ENCODE measurements around the gene MSL3. TPM values are rescaled to one million over a fixed set of nuclear protein-coding genes. Genes with fewer than 3 reads are reported as not detected.

The MSL3 gene
- total RNA-seq, 4 donors from 2014 or later = 19.4 to 30.4 (median 27.3) TPM

DNA sequence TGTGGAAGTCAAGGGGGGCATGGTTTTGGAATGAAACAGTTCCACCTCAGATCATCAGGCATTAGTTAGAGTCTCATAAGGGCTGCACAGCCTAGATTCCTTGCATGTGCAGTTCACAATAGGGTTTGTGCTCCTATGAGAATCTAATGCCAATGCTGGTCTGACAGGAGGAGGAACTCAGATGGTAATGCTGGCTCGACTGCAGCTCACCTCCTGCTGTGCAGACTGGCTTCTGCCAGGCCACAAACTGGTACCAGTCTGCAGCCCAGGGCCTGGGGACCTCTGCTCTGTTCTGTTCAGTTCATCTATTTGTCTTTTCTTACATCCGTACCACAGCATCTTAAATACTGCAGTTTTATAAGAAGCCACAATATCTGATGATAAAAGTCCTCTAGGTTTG is 12.2 kb upstream of the MSL3 start:
- Histone ChIP-seq H3K36me3 (no peaks in the 10 kb centered on the region), H3K9me3 (no peaks in the 10 kb centered on the region), H3K27ac (no peak overlapping the region), H3K4me3 (no peak overlapping the region), H3K4me1 (no peaks in the 10 kb centered on the region), H3K27me3 (no peaks in the 10 kb centered on the region)
- WGBS, 2 donors = 61 to 80% methylated on average over 2 of the region's 2 CpGs
- TF ChIP-seq, protein P1, sequence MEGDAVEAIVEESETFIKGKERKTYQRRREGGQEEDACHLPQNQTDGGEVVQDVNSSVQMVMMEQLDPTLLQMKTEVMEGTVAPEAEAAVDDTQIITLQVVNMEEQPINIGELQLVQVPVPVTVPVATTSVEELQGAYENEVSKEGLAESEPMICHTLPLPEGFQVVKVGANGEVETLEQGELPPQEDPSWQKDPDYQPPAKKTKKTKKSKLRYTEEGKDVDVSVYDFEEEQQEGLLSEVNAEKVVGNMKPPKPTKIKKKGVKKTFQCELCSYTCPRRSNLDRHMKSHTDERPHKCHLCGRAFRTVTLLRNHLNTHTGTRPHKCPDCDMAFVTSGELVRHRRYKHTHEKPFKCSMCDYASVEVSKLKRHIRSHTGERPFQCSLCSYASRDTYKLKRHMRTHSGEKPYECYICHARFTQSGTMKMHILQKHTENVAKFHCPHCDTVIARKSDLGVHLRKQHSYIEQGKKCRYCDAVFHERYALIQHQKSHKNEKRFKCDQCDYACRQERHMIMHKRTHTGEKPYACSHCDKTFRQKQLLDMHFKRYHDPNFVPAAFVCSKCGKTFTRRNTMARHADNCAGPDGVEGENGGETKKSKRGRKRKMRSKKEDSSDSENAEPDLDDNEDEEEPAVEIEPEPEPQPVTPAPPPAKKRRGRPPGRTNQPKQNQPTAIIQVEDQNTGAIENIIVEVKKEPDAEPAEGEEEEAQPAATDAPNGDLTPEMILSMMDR (IDR thresholded peaks at IDR 0.05) = no peak
- TF ChIP-seq POLR2A (IDR thresholded peaks at IDR 0.05) = no peak
- TF ChIP-seq EP300 (IDR thresholded peaks at IDR 0.05) = no peak
- no peak for DNase-seq (ENCODE audit: low spot score in 2 of 2)

DNA sequence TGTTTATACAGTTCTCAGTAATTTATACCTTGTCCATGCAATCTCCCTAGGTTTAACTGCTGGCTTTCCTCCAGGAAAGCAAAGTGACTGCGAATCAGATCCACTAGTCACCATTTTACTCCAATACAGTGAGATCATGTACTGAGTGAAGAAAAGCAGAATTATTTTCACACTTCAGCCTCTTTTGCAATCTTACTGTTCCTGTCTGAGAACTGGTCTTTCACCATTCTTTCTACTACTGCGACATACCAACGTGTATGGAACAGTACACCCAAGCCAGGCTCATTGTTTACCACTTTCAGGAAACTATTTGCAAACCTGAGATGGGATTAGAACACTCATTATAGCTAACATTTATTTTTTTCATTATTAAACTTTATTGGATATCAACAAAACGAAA is 8.0 kb upstream of the MSL3 start:
- DNase-seq (ENCODE audit: low spot score in 2 of 2) = no peak
- Histone ChIP-seq H3K27me3 (no peaks in the 10 kb centered on the region), H3K27ac (no peak overlapping the region), H3K36me3 (no peaks in the 10 kb centered on the region), H3K4me3 (no peak overlapping the region), H3K4me1 (no peaks in the 10 kb centered on the region), H3K9me3 (no peaks in the 10 kb centered on the region)
- 47 to 75% methylated on average over 4 of the region's 4 CpGs for WGBS, 2 donors
- TF ChIP-seq POLR2A (IDR thresholded peaks at IDR 0.05) (no peak), EP300 (IDR thresholded peaks at IDR 0.05) (no peak)
- TF ChIP-seq, protein P1 (IDR thresholded peaks at IDR 0.05) = no peak

DNA sequence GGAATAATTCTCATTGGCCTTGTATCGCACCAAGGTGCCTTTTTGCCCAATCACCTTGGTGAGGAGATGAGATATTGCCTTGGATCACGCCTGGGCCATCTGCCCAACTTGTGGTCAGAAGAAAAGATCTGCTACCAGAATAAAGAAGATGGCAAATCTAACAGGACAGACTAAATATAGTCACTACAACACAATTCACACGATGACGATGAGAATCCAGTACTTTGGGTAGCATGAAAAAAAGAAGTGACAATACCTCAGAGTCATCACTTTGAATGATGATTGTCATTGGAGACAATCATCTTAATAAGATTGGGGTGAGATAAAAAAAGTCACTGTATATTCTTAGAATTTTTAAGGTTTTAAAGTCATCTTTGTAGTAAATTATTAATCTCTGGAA is 7.3 kb upstream of the MSL3 start:
- TF ChIP-seq EP300 (IDR thresholded peaks at IDR 0.05) (no peak), POLR2A (IDR thresholded peaks at IDR 0.05) (no peak)
- TF ChIP-seq, protein P1 (IDR thresholded peaks at IDR 0.05) = no peak
- Histone ChIP-seq H3K36me3 (no peaks in the 10 kb centered on the region), H3K4me1 (no peaks in the 10 kb centered on the region), H3K27me3 (no peaks in the 10 kb centered on the region), H3K9me3 (no peaks in the 10 kb centered on the region), H3K4me3 (no peak overlapping the region), H3K27ac (no peak overlapping the region)
- DNase-seq (ENCODE audit: low spot score in 2 of 2) = no peak
- 84 to 93% methylated on average over 4 of the region's 4 CpGs for WGBS, 2 donors

DNA sequence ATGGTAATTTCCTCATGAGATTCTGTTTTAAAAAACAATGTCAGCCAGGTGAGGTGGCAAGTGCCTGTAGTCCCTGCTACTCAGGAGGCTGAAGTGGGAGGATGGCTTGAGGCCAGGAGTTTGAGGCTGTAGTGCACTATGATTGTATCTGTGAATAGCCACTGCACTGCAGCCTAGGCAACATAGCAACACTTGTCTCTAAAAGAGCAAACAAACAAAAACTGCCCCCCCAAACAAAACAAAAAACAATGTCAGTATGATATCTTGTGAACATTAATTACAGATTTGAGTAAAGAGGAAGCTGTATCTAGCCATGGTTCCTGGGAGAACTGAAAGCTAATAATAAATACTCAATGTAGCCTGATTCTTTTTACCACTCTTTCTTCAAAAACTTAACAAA is 6.8 kb upstream of the MSL3 start:
- Histone ChIP-seq H3K4me3 (no peak overlapping the region), H3K4me1 (no peaks in the 10 kb centered on the region), H3K27ac (no peak overlapping the region), H3K27me3 (no peaks in the 10 kb centered on the region), H3K9me3 (no peaks in the 10 kb centered on the region), H3K36me3 (no peaks in the 10 kb centered on the region)
- no peak for DNase-seq (ENCODE audit: low spot score in 2 of 2)
- no peak for TF ChIP-seq EP300 (IDR thresholded peaks at IDR 0.05)
- TF ChIP-seq, protein P1 (IDR thresholded peaks at IDR 0.05) = no peak

DNA sequence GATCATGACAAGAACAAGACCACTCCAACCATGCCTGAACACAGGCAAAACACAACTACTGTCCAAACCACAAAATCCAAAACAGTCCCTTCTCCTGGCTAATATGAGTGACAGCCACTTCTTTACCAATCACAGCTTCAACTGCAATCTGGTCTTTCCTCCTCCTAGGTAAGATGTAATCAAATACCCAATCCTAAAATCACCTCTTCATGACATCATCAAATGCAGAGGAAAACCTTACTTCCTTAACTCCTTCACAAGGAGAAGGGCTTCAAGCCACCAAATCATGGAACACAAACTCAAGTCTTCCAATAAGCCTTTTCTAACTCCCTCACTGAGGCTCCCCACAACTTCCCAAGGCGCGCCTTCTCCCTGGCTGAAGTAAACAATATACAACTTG is 4.4 kb upstream of the MSL3 start:
- TF ChIP-seq, protein P1 (IDR thresholded peaks at IDR 0.05) = no peak
- TF ChIP-seq EP300 (IDR thresholded peaks at IDR 0.05) (no peak), POLR2A (IDR thresholded peaks at IDR 0.05) (no peak)
- WGBS, 2 donors = 80 to 100% methylated on average over 2 of the region's 2 CpGs
- Histone ChIP-seq H3K9me3 (no peaks in the 10 kb centered on the region), H3K4me3 (no peak overlapping the region), H3K27me3 (no peaks in the 10 kb centered on the region), H3K4me1 (no peaks in the 10 kb centered on the region), H3K27ac (no peak overlapping the region), H3K36me3 (no peaks in the 10 kb centered on the region)
- no peak for DNase-seq (ENCODE audit: low spot score in 2 of 2)

All from tibial nerve (tissue), 4 donors.